GM19035 (cell line): ENCODE measurements around the gene PEPD.
"Not testable (repeated sequence)": the region's sequence is repeated elsewhere in the genome, so short reads cannot be mapped to it uniquely, and the experiment has no call there.

ENCODE experiments used
- ATAC-seq: cut with Tn5 transposase; IDR thresholded peaks from one replicate; pipeline ENCODE4 v1.9.1; 2021; ENCODE audit not compliant: unreplicated experiment

The PEPD gene

DNA sequence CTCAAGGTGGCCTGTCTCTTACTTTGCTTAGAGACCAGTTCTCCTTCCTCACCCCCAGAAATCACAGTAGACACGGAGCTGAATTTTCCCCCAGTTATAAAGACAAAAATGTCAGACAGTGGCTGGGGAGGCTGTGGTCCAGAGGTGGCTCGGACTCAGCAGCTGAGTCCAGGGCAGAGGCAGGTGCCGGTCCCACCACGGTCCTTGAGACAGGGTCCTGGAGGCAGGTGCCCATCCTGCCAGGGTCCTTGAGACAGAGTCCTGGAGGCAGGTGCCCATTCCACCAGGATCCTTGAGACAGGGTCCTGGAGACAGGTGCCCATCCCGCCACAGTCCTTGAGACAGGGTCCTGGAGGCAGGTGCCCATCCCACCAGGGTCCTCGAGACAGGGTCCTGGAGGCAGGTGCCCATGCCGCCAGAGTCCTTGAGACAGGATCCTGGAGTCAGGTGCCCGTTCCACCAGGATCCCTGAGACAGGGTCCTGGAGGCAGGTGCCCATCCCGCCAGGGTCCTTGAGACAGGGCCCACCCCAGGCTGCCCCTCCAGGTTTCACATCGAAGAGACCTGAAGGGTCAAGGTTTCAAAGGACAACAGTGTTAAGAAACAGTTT lies 23.1 kb downstream of the PEPD start:
- ATAC-seq, result no peak

DNA sequence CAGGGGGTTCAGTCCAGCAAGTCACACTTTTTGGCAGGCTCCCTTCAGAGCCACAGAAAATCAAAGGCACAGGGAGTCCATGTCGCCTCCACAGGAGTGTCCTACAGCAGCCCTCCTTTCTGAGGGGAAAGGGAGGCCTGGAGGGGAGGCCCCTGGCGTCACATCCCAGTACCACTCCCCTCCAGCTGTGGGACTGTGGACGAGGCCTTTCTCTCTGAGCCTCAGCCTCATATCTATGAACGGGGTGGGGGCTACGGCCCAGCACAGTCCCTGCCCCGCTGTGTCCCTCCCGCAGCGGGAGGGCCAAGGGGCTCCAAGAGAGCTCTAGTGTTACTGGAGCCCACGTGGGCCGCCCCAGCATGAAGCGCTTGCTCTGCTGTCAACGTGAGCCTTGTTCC lies 23.8 kb downstream of the PEPD start:
- no peak for ATAC-seq

GRCh38 chr19:33497131-33497777 lies 24.3 kb downstream of the PEPD start:
- no peak for ATAC-seq

- no peak for ATAC-seq
Measured at GRCh38 chr19:33496038-33496895, 25.3 kb downstream of the PEPD start.

DNA sequence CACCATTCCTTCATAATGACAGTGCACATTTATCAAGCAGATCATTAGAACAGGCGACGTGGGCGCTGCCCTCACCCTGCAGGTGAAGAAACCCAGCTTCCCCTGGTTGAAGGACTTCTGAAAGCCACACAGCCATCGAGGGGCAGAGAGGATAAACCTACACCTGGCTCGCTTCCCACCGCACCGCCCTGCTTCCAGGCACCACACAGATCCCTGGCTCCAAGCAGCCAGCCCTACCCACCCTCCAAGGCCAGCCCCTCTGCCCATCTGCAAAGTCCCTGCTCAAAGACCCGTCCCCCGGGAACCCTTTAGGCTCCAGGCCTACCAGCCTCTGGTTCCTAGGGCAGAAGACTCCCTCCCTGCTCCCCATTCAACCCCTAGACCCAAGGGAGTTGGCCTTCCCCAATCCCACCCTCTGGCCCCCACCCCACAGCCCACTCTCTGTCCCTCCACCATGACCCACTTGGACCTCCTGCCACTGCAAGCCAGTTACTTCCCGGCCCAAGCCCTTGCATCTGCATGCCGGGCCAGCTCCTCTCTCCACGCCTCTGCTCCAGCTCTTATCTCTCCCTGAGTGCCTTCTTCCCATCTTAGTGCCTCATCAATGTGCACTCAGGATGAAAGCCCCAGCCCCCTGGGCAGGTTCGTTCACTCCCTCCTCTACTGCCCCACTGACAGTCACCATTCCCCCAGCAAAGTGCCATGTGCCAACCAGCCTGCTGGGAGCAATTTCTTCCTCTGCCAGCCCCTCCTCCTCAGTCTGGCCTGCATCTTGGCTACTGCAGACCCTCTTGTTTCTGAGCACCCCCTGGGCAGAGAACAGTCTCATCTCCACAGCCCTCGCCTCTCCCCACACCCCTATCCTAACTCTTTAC lies 28.0 kb downstream of the PEPD start:
- ATAC-seq, result no peak

DNA sequence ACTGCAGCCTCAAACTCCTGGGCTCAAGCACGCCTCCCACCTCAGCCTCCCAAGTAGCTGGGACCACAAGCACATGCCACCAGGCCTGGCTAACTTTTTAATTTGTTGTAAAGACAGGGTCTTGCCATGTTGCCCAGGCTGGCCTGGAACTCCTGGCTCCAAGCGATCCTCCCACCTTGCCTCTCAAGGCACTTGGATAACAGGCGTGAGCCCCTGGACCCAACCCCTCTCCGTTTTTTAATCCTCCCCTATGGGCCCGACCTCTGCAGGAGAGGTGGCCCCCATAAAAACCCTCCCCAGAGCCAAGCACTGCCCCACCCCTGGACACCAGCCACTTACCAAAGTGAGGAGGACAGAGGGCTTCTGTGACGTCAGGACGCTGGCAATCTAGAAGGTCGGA lies 28.6 kb downstream of the PEPD start:
- ATAC-seq, result no peak

DNA sequence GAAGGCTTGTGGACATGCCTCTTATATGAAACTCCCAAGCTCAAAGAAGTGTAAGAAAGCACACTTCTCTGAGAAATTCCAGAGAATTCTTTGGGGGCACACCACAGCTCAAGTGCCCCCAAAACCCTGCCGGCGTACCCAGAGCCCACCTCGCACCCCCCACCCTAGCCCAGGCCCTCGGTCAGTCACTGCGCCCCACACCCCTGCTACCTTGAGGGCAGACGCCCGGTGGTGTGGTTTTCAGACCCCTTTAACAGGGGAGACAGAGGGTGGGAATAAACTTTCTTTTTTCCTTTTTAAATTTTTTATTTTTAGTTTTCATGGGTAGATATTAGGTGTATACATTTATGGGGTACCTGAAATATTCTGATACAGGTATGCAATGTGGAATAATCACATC lies 29.5 kb downstream of the PEPD start:
- ATAC-seq, result no peak

- not testable (repeated sequence) for ATAC-seq
Measured at GRCh38 chr19:33490596-33490995, 31.0 kb downstream of the PEPD start.

- no peak for ATAC-seq
Measured at GRCh38 chr19:33490041-33490451, 31.5 kb downstream of the PEPD start.

DNA sequence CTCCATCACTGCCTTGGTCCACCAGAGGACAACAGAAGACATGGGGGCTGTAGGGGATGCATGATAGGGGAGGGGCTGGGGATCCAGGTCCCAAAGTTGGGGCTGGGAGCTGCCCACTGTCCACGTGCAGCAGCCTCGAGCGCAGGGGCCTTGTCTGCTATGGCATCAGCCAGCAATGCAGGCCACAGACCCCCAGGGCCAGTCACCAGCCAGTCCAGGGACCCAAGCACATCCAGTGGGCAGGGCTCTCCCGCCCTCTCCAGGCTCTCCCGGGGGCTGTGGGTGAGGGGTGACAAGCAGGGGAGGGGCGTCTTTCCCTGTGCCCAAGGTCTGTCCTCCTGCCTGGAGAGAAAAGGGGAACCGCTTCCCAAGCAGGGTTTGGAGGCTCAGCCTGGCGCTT lies 32.8 kb downstream of the PEPD start:
- ATAC-seq, result no peak

- ATAC-seq, result no peak
Measured at GRCh38 chr19:33487901-33488800, 33.4 kb downstream of the PEPD start.

GRCh38 chr19:33486936-33487811 lies 34.4 kb downstream of the PEPD start:
- no peak for ATAC-seq

- ATAC-seq, result no peak
Measured at GRCh38 chr19:33486407-33486806, 35.2 kb downstream of the PEPD start.

DNA sequence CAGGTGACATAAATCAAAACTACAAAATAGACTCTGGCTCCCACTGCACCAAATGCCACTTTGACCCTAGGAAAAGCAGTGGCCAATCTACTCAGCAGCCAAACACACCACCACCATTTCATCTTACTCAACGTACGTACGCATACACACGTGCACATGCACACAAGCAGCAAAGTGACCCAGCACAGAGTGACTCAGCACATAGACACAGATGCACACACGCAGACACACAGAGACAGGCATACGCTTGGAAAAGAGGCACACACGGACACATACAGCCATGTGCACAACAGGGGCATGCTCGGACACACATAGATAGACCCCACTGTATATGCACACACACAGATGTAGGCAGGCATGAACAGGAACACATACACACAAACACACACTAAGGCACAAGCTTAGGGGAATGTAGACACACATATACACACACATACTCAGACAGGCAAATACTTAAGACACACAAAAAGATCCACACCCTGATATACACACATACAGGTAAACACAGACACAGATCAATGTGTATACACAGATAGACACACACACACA lies 37.3 kb downstream of the PEPD start:
- ATAC-seq, result no peak

DNA sequence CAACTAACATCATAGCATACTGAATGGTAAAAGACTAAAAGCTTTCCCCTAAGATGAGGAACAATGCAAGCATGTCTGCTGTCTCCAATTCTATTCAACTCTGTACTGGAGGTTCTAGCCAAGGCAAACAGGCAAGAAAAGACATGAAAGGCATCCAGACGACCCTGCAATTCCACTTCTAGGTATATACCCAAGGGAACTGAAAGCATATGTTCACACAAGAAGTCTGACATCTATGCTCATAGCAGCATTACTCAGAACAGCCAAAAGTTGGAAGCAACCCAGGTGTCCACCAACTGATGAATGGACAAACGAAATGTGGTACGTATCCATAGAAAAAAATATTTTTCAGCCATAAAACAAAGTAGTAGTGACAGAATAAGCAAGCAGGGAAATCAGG lies 39.1 kb downstream of the PEPD start:
- ATAC-seq, result no peak

DNA sequence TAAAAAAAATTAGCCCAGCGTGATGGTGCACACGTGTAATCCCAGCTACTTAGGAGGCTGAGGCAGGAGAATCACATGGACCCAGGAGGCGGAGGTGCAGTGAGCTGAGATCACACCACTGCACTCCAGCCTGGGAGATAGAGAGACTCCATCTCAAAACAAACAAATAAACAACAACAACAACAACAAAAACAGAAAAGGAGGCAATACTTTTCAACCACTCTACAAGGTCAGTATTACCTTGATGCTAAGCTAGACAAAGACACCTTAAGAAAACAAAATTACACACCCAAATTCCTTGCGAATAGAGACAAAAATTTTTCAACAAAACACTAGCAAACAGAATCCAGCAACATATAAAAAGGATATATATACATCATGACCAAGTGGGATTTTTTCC lies 39.7 kb downstream of the PEPD start:
- no peak for ATAC-seq

- ATAC-seq, result not testable (repeated sequence)
Measured at GRCh38 chr19:33479570-33479969, 42.0 kb downstream of the PEPD start.

DNA sequence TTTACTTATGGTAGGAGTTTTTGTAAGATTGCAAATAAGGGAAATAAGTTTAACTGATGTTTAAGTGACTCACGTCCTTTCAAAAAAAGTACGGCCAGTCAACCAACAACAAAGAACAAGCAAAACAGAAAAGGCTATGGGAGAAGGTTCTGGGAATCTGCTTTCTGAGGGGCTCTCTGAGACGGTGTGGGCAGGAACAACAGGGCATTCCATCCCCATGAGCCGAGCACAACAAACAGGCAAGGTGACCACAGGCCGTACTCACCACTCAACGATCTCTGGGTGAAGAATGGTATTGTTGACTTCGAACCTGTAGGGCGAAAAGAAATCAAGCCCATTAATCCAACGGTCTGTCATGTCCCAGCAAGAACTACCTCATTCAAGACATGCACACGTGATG lies 43.8 kb downstream of the PEPD start:
- ATAC-seq, result no peak

- ATAC-seq, result no peak
Measured at GRCh38 chr19:33476151-33476707, 45.4 kb downstream of the PEPD start.
